SK-N-SH treated with all-trans-retinoic acid at 6 μM for 48 hours (cell line): ENCODE data around the gene ARHGEF38.

ENCODE experiments used
- ARNTL ChIP-seq: fragments of 450-650 bp; formaldehyde crosslinking; IDR thresholded peaks from 2 replicates; pipeline ENCODE4 v1.5.0; 2020; ENCODE audit warnings: low read depth, mild to moderate bottlenecking, moderate library complexity, borderline replicate concordance
- PPARA ChIP-seq: fragments of 250-450 bp; sonication (Bioruptor Pico); IDR thresholded peaks from 2 replicates; pipeline ENCODE4 v1.5.0; 2020; ENCODE audit warnings: mild to moderate bottlenecking, borderline replicate concordance
- RARB ChIP-seq: fragments of 250-450 bp; sonication (Bioruptor Pico); IDR thresholded peaks from 2 replicates; pipeline ENCODE4 v1.8.0; 2021; ENCODE audit warnings: mild to moderate bottlenecking, moderate library complexity
- TCF4 ChIP-seq: fragments of 250-450 bp; sonication (Bioruptor Pico); IDR thresholded peaks from 2 replicates; pipeline ENCODE4 v1.8.0; 2021; ENCODE audit warnings: mild to moderate bottlenecking, moderate library complexity, borderline replicate concordance
- TOX ChIP-seq: fragments of 250-450 bp; sonication (Bioruptor Pico); IDR thresholded peaks from 2 replicates; pipeline ENCODE4 v1.8.0; 2021; ENCODE audit warnings: mild to moderate bottlenecking, moderate library complexity, borderline replicate concordance
- ZC3H10 ChIP-seq: fragments of 250-450 bp; sonication (Bioruptor Pico); IDR thresholded peaks from 2 replicates; pipeline ENCODE4 v1.5.1; 2021; ENCODE audit warnings: mild to moderate bottlenecking, moderate library complexity
- ZFP30 ChIP-seq: fragments of 450-650 bp; formaldehyde crosslinking; IDR thresholded peaks from 2 replicates; pipeline ENCODE4 v1.5.0; 2022; ENCODE audit warnings: mild to moderate bottlenecking, moderate library complexity
- ZNF70 ChIP-seq: fragments of 450-650 bp; formaldehyde crosslinking; IDR thresholded peaks from 2 replicates; pipeline ENCODE4 v1.5.0; 2020; ENCODE audit warnings: mild to moderate bottlenecking, moderate library complexity
- TF ChIP-seq, protein P1 (sequence below): fragments of 250-450 bp; sonication (Bioruptor Pico); IDR thresholded peaks from 2 replicates; pipeline ENCODE4 v1.8.0; 2021; ENCODE audit warnings: low read depth, mild to moderate bottlenecking, moderate library complexity, borderline replicate concordance
- TF ChIP-seq, protein P2 (sequence below): fragments of 250-450 bp; sonication (Bioruptor Pico); IDR thresholded peaks from 2 replicates; pipeline ENCODE4 v1.5.1; 2021; ENCODE audit warnings: mild to moderate bottlenecking, moderate library complexity
- TF ChIP-seq, protein P3 (sequence below): fragments of 250-450 bp; sonication (Bioruptor Pico); IDR thresholded peaks from 2 replicates; pipeline ENCODE4 v1.8.0; 2020; ENCODE audit warnings: mild to moderate bottlenecking, moderate library complexity, borderline replicate concordance
- TF ChIP-seq, protein P4 (sequence below): fragments of 250-450 bp; sonication (Bioruptor Pico); IDR thresholded peaks from 2 replicates; pipeline ENCODE4 v1.5.0; 2020; ENCODE audit warnings: mild to moderate bottlenecking, moderate library complexity
- TF ChIP-seq, protein P5 (sequence below): fragments of 250-450 bp; sonication (Bioruptor Pico); IDR thresholded peaks from 2 replicates; pipeline ENCODE4 v1.5.1; 2020; ENCODE audit warnings: low read depth, mild to moderate bottlenecking, moderate library complexity

DNA sequence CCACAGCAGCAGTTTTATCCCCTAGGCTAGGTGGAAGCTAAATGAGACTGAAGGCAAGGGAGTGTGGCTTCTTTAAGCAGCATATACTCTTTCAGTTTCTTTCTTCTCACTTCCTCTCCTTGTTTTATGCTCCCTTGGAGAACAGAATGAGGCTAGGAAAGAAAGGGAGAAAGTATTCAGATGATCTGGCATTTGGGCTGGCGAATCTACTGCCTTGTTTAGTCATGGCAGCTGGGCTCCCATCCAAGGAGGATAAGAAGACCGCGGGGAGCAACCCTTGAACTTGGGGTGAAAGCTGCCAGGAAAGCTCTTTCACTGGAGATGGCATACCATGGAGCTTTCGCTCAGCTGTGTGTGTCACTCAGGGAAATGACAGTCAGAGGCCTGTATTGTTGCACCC is 72.1 kb downstream of the ARHGEF38 start:
- TF ChIP-seq RARB, result no peak
- no peak for TF ChIP-seq ZC3H10
- no peak for TF ChIP-seq ZFP30 (CRISPR knock-in tag)
- TF ChIP-seq, protein P1, sequence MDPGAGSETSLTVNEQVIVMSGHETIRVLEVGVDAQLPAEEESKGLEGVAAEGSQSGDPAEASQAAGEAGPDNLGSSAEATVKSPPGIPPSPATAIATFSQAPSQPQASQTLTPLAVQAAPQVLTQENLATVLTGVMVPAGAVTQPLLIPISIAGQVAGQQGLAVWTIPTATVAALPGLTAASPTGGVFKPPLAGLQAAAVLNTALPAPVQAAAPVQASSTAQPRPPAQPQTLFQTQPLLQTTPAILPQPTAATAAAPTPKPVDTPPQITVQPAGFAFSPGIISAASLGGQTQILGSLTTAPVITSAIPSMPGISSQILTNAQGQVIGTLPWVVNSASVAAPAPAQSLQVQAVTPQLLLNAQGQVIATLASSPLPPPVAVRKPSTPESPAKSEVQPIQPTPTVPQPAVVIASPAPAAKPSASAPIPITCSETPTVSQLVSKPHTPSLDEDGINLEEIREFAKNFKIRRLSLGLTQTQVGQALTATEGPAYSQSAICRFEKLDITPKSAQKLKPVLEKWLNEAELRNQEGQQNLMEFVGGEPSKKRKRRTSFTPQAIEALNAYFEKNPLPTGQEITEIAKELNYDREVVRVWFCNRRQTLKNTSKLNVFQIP (CRISPR knock-in tag), result no peak
- TF ChIP-seq, protein P2, sequence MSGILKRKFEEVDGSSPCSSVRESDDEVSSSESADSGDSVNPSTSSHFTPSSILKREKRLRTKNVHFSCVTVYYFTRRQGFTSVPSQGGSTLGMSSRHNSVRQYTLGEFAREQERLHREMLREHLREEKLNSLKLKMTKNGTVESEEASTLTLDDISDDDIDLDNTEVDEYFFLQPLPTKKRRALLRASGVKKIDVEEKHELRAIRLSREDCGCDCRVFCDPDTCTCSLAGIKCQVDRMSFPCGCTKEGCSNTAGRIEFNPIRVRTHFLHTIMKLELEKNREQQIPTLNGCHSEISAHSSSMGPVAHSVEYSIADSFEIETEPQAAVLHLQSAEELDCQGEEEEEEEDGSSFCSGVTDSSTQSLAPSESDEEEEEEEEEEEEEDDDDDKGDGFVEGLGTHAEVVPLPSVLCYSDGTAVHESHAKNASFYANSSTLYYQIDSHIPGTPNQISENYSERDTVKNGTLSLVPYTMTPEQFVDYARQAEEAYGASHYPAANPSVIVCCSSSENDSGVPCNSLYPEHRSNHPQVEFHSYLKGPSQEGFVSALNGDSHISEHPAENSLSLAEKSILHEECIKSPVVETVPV (CRISPR knock-in tag), result no peak
- TF ChIP-seq, protein P3, sequence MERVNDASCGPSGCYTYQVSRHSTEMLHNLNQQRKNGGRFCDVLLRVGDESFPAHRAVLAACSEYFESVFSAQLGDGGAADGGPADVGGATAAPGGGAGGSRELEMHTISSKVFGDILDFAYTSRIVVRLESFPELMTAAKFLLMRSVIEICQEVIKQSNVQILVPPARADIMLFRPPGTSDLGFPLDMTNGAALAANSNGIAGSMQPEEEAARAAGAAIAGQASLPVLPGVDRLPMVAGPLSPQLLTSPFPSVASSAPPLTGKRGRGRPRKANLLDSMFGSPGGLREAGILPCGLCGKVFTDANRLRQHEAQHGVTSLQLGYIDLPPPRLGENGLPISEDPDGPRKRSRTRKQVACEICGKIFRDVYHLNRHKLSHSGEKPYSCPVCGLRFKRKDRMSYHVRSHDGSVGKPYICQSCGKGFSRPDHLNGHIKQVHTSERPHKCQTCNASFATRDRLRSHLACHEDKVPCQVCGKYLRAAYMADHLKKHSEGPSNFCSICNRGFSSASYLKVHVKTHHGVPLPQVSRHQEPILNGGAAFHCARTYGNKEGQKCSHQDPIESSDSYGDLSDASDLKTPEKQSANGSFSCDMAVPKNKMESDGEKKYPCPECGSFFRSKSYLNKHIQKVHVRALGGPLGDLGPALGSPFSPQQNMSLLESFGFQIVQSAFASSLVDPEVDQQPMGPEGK (CRISPR knock-in tag), result no peak
- TF ChIP-seq TOX (CRISPR knock-in tag), result no peak
- TF ChIP-seq, protein P4, sequence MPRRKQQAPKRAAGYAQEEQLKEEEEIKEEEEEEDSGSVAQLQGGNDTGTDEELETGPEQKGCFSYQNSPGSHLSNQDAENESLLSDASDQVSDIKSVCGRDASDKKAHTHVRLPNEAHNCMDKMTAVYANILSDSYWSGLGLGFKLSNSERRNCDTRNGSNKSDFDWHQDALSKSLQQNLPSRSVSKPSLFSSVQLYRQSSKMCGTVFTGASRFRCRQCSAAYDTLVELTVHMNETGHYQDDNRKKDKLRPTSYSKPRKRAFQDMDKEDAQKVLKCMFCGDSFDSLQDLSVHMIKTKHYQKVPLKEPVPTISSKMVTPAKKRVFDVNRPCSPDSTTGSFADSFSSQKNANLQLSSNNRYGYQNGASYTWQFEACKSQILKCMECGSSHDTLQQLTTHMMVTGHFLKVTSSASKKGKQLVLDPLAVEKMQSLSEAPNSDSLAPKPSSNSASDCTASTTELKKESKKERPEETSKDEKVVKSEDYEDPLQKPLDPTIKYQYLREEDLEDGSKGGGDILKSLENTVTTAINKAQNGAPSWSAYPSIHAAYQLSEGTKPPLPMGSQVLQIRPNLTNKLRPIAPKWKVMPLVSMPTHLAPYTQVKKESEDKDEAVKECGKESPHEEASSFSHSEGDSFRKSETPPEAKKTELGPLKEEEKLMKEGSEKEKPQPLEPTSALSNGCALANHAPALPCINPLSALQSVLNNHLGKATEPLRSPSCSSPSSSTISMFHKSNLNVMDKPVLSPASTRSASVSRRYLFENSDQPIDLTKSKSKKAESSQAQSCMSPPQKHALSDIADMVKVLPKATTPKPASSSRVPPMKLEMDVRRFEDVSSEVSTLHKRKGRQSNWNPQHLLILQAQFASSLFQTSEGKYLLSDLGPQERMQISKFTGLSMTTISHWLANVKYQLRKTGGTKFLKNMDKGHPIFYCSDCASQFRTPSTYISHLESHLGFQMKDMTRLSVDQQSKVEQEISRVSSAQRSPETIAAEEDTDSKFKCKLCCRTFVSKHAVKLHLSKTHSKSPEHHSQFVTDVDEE (CRISPR knock-in tag), result no peak
- no peak for TF ChIP-seq PPARA (CRISPR knock-in tag)
- TF ChIP-seq, protein P5, sequence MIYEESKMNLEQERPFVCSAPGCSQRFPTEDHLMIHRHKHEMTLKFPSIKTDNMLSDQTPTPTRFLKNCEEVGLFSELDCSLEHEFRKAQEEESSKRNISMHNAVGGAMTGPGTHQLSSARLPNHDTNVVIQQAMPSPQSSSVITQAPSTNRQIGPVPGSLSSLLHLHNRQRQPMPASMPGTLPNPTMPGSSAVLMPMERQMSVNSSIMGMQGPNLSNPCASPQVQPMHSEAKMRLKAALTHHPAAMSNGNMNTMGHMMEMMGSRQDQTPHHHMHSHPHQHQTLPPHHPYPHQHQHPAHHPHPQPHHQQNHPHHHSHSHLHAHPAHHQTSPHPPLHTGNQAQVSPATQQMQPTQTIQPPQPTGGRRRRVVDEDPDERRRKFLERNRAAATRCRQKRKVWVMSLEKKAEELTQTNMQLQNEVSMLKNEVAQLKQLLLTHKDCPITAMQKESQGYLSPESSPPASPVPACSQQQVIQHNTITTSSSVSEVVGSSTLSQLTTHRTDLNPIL, result no peak
- no peak for TF ChIP-seq ARNTL (CRISPR knock-in tag)
- TF ChIP-seq ZNF70 (CRISPR knock-in tag), result no peak
- TF ChIP-seq TCF4, result no peak
